ENCODE results near the gene CDK5R2.

- TF ChIP-seq, protein P1, sequence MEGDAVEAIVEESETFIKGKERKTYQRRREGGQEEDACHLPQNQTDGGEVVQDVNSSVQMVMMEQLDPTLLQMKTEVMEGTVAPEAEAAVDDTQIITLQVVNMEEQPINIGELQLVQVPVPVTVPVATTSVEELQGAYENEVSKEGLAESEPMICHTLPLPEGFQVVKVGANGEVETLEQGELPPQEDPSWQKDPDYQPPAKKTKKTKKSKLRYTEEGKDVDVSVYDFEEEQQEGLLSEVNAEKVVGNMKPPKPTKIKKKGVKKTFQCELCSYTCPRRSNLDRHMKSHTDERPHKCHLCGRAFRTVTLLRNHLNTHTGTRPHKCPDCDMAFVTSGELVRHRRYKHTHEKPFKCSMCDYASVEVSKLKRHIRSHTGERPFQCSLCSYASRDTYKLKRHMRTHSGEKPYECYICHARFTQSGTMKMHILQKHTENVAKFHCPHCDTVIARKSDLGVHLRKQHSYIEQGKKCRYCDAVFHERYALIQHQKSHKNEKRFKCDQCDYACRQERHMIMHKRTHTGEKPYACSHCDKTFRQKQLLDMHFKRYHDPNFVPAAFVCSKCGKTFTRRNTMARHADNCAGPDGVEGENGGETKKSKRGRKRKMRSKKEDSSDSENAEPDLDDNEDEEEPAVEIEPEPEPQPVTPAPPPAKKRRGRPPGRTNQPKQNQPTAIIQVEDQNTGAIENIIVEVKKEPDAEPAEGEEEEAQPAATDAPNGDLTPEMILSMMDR (optimal IDR thresholded peaks at IDR 0.05 in 1 of 3, IDR thresholded peaks at IDR 0.05 in 1 of 3, conservative IDR thresholded peaks at IDR 0.05 in 1 of 3; ENCODE audit: extremely low read depth in 1 of 3, insufficient read depth in 2 of 3, low read length in 3 of 3) = peak in 2 of 3 experiments; percentile 10 to 28
- TF ChIP-seq EZH2 (IDR thresholded peaks at IDR 0.05; ENCODE audit: low read length) = peak; percentile 72
These were observed 34.2 kb downstream of the CDK5R2 start, which contains the start of gene CRYBA2 for GRCh38 chr2:218993345-218994315.
